Measurements from ENCODE around the gene OTOP2. TPM values are rescaled to one million over a fixed set of nuclear protein-coding genes. Genes with fewer than 3 reads are reported as not detected.

Gene OTOP2
- total and polyA plus RNA-seq, 2 donors from 2014 or later, result not detected

DNA sequence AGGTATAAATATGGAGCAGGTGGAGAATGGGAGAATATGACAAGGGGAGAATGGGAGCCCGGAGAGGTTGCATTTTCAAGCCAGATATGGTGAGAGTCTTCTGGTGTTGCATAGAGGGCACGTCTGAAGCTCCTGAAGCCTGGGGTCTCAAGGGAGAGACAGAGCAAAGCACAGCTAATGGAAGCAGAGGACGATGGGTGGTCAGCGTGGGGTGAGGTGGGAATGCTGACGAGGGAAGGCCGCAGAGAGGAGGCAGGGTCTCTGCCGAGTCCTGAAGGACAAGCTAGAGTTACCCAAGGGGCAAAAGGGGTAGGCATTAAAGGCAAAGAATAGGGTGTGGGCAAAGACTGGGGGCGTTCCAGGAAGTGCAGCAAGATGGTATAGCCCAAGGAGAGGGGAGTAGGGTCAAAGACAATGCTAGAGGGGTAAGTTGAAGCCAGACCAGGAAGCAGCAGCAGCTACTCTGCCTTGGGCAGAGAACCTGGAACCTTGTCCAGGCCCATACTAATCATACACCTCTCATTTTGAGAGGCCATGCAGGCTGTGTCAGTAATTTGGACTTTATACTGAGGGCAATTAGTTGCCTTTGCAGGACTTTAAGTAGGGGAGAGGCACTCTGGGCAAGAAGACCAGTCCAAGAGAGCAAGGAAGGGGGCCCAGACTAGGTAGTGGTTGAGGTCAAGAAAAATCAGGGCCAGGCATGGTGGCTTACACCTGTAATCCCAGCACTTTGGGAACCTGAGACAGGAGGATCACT, 14.3 kb downstream of the OTOP2 start:
- H3K4me3 ChIP-seq (ENCODE audit: low read length in 3 of 3), result no peak overlapping the region
- H3K9me3 ChIP-seq (ENCODE audit: control insufficient read depth in 2 of 3, insufficient read depth in 1 of 3, low read length in 3 of 3), result no peaks in the 10 kb centered on the region
- H3K9ac ChIP-seq (ENCODE audit: low read length in 3 of 3), result no peak overlapping the region
- H3K4me1 ChIP-seq (ENCODE audit: control insufficient read depth in 2 of 3, insufficient read depth in 2 of 3, low read depth in 1 of 3, low read length in 3 of 3), result no peaks in the 10 kb centered on the region
- TF ChIP-seq, protein P1, sequence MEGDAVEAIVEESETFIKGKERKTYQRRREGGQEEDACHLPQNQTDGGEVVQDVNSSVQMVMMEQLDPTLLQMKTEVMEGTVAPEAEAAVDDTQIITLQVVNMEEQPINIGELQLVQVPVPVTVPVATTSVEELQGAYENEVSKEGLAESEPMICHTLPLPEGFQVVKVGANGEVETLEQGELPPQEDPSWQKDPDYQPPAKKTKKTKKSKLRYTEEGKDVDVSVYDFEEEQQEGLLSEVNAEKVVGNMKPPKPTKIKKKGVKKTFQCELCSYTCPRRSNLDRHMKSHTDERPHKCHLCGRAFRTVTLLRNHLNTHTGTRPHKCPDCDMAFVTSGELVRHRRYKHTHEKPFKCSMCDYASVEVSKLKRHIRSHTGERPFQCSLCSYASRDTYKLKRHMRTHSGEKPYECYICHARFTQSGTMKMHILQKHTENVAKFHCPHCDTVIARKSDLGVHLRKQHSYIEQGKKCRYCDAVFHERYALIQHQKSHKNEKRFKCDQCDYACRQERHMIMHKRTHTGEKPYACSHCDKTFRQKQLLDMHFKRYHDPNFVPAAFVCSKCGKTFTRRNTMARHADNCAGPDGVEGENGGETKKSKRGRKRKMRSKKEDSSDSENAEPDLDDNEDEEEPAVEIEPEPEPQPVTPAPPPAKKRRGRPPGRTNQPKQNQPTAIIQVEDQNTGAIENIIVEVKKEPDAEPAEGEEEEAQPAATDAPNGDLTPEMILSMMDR (IDR thresholded peaks at IDR 0.05; ENCODE audit: borderline replicate concordance, extremely low read depth, insufficient read depth), result no peak
- no peak for DNase-seq
- no peaks in the 10 kb centered on the region for H3K36me3 ChIP-seq (ENCODE audit: control insufficient read depth in 2 of 3, insufficient read depth in 3 of 3, low read length in 3 of 3)
- FAIRE-seq, result no peak
- no peak overlapping the region for H3K27ac ChIP-seq (ENCODE audit: low read depth in 2 of 2, low read length in 2 of 2)
- intact Hi-C loops (cut with DNase I), result no loop called here
- H3K27me3 ChIP-seq (ENCODE audit: control insufficient read depth, insufficient read depth, low read length), result peaks cover 22% of the 10 kb centered on the region

DNA sequence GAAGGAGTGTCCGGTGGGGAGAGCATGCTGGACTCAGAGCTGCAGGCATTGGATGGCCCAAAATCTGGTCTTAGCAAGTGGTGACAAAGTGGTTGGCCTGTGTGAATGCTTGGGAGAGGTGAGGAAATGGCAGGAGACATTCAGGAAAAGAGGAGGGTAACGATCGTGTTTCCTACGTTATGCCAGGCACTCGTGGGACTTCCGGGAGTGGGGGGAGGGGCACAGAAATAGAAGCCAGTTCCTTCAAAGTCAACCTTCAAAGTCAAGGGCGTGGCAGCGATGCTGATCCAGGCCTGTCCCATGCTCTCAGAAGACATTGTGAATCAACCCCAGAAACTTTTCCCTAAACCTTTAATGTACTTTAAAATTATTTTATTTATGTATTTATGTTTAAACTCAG, 15.5 kb downstream of the OTOP2 start:
- intact Hi-C loops (cut with DNase I), result no loop called here
- TF ChIP-seq, protein P1 (IDR thresholded peaks at IDR 0.05; ENCODE audit: borderline replicate concordance, extremely low read depth, insufficient read depth), result no peak
- Histone ChIP-seq H3K4me3 (ENCODE audit: low read length in 3 of 3) (no peak overlapping the region), H3K9ac (ENCODE audit: low read length in 3 of 3) (no peak overlapping the region), H3K9me3 (ENCODE audit: control insufficient read depth in 2 of 3, insufficient read depth in 1 of 3, low read length in 3 of 3) (no peaks in the 10 kb centered on the region), H3K4me1 (ENCODE audit: control insufficient read depth in 2 of 3, insufficient read depth in 2 of 3, low read depth in 1 of 3, low read length in 3 of 3) (no peaks in the 10 kb centered on the region), H3K36me3 (ENCODE audit: control insufficient read depth in 2 of 3, insufficient read depth in 3 of 3, low read length in 3 of 3) (no peaks in the 10 kb centered on the region), H3K27ac (ENCODE audit: low read depth in 2 of 2, low read length in 2 of 2) (no peak overlapping the region), H3K27me3 (ENCODE audit: control insufficient read depth, insufficient read depth, low read length) (peaks cover 20% of the 10 kb centered on the region)
- DNase-seq, result no peak
- FAIRE-seq, result no peak

DNA sequence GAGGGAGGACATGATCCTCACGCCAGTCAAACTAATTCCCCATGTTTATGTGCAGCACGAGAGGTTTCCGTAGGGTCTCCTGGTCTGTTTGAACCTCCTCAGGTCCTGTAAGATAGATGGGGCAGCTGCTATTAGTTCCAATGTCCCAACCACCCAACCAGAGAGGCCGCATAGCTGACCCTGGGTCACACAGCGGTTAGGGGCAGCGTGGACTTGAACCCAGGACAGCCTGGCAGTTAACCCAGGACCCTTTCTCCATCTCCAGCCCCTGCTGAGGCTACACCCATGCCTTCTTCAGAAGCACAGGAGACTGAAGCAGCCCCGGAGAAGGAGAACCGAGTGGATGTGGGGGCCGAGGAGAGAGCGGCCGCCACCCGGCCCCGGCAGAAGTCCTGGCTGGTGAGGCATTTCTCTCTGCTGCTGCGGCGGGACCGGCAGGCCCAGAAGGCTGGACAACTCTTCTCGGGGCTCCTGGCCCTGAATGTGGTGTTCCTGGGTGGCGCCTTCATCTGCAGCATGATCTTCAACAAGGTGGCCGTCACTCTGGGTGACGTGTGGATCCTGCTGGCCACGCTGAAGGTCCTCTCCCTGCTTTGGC, 17.2 kb downstream of the OTOP2 start:
- no peak for FAIRE-seq
- H3K4me3 ChIP-seq (ENCODE audit: low read length in 3 of 3), result no peak overlapping the region
- intact Hi-C loops (cut with DNase I), result no loop called here
- H3K9ac ChIP-seq (ENCODE audit: low read length in 3 of 3), result no peak overlapping the region
- TF ChIP-seq, protein P1 (IDR thresholded peaks at IDR 0.05; ENCODE audit: borderline replicate concordance, extremely low read depth, insufficient read depth), result no peak
- DNase-seq, result peak in 1 of 5 donors; percentile 47
- no peaks in the 10 kb centered on the region for H3K36me3 ChIP-seq (ENCODE audit: control insufficient read depth in 2 of 3, insufficient read depth in 3 of 3, low read length in 3 of 3)
- H3K27ac ChIP-seq (ENCODE audit: low read depth in 2 of 2, low read length in 2 of 2), result no peak overlapping the region
- H3K4me1 ChIP-seq (ENCODE audit: control insufficient read depth in 2 of 3, insufficient read depth in 2 of 3, low read depth in 1 of 3, low read length in 3 of 3), result no peaks in the 10 kb centered on the region
- peaks cover 15% of the 10 kb centered on the region for H3K27me3 ChIP-seq (ENCODE audit: control insufficient read depth, insufficient read depth, low read length)
- H3K9me3 ChIP-seq (ENCODE audit: control insufficient read depth in 2 of 3, insufficient read depth in 1 of 3, low read length in 3 of 3), result no peaks in the 10 kb centered on the region

All from kidney (tissue), 14 donors.